OCI-LY3 (cell line): Measurements from ENCODE around the gene RND3.

Experiments used
- H2AFZ ChIP-seq: fragments of 200-600, 300-600 bp; shearing (Covaris generic); 2 replicates; pipeline ENCODE4 v1.6.0; 2014; ENCODE audit warnings: antibody characterized with exemption, low read depth, low read length
- H3K27ac ChIP-seq: fragments of 200-600, 300-600 bp; sonication (generic); 2 replicates; pipeline ENCODE4 v1.5.1; 2014; ENCODE audit warnings: mild to moderate bottlenecking, low read length, moderate library complexity, mixed read lengths
- H3K27me3 ChIP-seq: fragments of 200-600, 300-600 bp; sonication (generic); 2 replicates; pipeline ENCODE4 v1.6.1; 2014; ENCODE audit warnings: low read depth, low read length, mixed read lengths
- H3K36me3 ChIP-seq: fragments of 200-600, 300-600 bp; sonication (generic); replicated peaks from 2 replicates; pipeline ENCODE3; 2014; ENCODE audit warnings: low read depth, low read length, mixed read lengths
- H3K4me1 ChIP-seq: fragments of 300-600, 200-600 bp; sonication (generic); 2 replicates; pipeline ENCODE4 v1.6.1; 2014; ENCODE audit warnings: low read length, mixed read lengths
- H3K4me2 ChIP-seq: fragments of 200-600, 300-600 bp; sonication (generic); 2 replicates; pipeline ENCODE4 v1.6.1; 2014; ENCODE audit warnings: low read length, mixed read lengths
- H3K4me3 ChIP-seq: fragments of 300-600, 200-600 bp; sonication (generic); 2 replicates; pipeline ENCODE4 v1.5.1; 2014; ENCODE audit warnings: antibody characterized with exemption, mild to moderate bottlenecking, low read length, moderate library complexity
- H3K79me2 ChIP-seq: fragments of 300-600, 200-600 bp; shearing (Covaris generic); 2 replicates; pipeline ENCODE4 v1.6.1; 2014; ENCODE audit warnings: mild to moderate bottlenecking, low read length, mixed read lengths
- H3K9ac ChIP-seq: fragments of 300-600, 200-600 bp; shearing (Covaris generic); 2 replicates; pipeline ENCODE4 v1.6.0; 2014; ENCODE audit warnings: mild to moderate bottlenecking, low read length, moderate library complexity
- H3K9me3 ChIP-seq: fragments of 200-600, 300-600 bp; shearing (Covaris generic); 2 replicates; pipeline ENCODE4 v1.6.1; 2014; ENCODE audit warnings: low read length, mixed read lengths; ENCODE audit not compliant: insufficient read depth
- H4K20me1 ChIP-seq: fragments of 200-600, 300-600 bp; sonication (generic); 2 replicates; pipeline ENCODE4 v1.6.1; 2016; ENCODE audit warnings: low read length, mixed read lengths; ENCODE audit not compliant: insufficient read depth
- CTCF ChIP-seq: fragments of 200-600, 300-600 bp; sonication (generic); IDR thresholded peaks from 2 replicates; pipeline ENCODE4 v1.5.1; 2014; ENCODE audit warnings: antibody characterized with exemption, low read length, low read depth
- EZH2phosphoT487 ChIP-seq: fragments of 200-600 bp; shearing (Covaris generic); IDR thresholded peaks from 2 replicates; pipeline ENCODE4 v1.6.1; 2018; ENCODE audit warnings: antibody characterized with exemption, mixed run types, low read depth

RND3 gene

GRCh38 chr2:150438654-150439053, 48.8 kb downstream of the RND3 start:
- TF ChIP-seq EZH2phosphoT487 (no peak), CTCF (no peak)

GRCh38 chr2:150438041-150438440, 49.4 kb downstream of the RND3 start:
- no peaks in the 10 kb centered on the region for H3K9me3 ChIP-seq
- no peak overlapping the region for H2AFZ ChIP-seq
- H3K4me3 ChIP-seq, result no peak overlapping the region
- H4K20me1 ChIP-seq, result no peaks in the 10 kb centered on the region
- TF ChIP-seq EZH2phosphoT487 (no peak), CTCF (no peak)
- H3K4me2 ChIP-seq, result no peak overlapping the region
- H3K79me2 ChIP-seq, result no peaks in the 10 kb centered on the region
- H3K9ac ChIP-seq, result no peak overlapping the region
- no peaks in the 10 kb centered on the region for H3K4me1 ChIP-seq
- no peak overlapping the region for H3K27ac ChIP-seq
- H3K27me3 ChIP-seq, result no peaks in the 10 kb centered on the region
- no peaks in the 10 kb centered on the region for H3K36me3 ChIP-seq

More at GRCh38 chr2:150438654-150439053, 48.8 kb downstream of the RND3 start:
- Histone ChIP-seq H3K36me3 (no peaks in the 10 kb centered on the region), H3K27ac (no peak overlapping the region), H3K27me3 (no peaks in the 10 kb centered on the region), H3K4me2 (no peak overlapping the region), H3K4me3 (no peak overlapping the region), H3K79me2 (no peaks in the 10 kb centered on the region), H3K4me1 (no peaks in the 10 kb centered on the region), H3K9ac (no peak overlapping the region), H2AFZ (no peak overlapping the region), H3K9me3 (no peaks in the 10 kb centered on the region), H4K20me1 (no peaks in the 10 kb centered on the region)

GRCh38 chr2:150432312-150432625, 55.2 kb downstream of the RND3 start:
- Histone ChIP-seq H3K79me2 (no peaks in the 10 kb centered on the region), H3K4me1 (peaks cover 11% of the 10 kb centered on the region), H3K4me3 (no peak overlapping the region), H3K27ac (no peak overlapping the region), H3K27me3 (no peaks in the 10 kb centered on the region), H4K20me1 (no peaks in the 10 kb centered on the region), H3K36me3 (no peaks in the 10 kb centered on the region), H2AFZ (no peak overlapping the region), H3K4me2 (no peak overlapping the region), H3K9me3 (no peaks in the 10 kb centered on the region), H3K9ac (no peak overlapping the region)
- no peak for TF ChIP-seq CTCF
- no peak for TF ChIP-seq EZH2phosphoT487

GRCh38 chr2:150431561-150432311, 55.7 kb downstream of the RND3 start:
- H4K20me1 ChIP-seq, result no peaks in the 10 kb centered on the region
- H2AFZ ChIP-seq, result no peak overlapping the region
- H3K9me3 ChIP-seq, result no peaks in the 10 kb centered on the region
- no peak overlapping the region for H3K27ac ChIP-seq
- no peaks in the 10 kb centered on the region for H3K79me2 ChIP-seq
- H3K4me1 ChIP-seq, result peaks cover 16% of the 10 kb centered on the region
- TF ChIP-seq EZH2phosphoT487 (no peak), CTCF (no peak)
- no peak overlapping the region for H3K9ac ChIP-seq
- no peaks in the 10 kb centered on the region for H3K36me3 ChIP-seq
- H3K4me3 ChIP-seq, result no peak overlapping the region
- H3K4me2 ChIP-seq, result no peak overlapping the region
- no peaks in the 10 kb centered on the region for H3K27me3 ChIP-seq
